WTC11 (cell line): Measurements from ENCODE around the gene TGFBR2. TPM values are rescaled to one million over a fixed set of nuclear protein-coding genes. Genes with fewer than 3 reads are reported as not detected.

Source experiments
- ATAC-seq: fragments of 200-7000 bp; cut with Tn5 transposase; 2 replicates; pipeline ENCODE4 v1.10.0; 2021; ENCODE audit warnings: mild to moderate bottlenecking, moderate library complexity
- CTCF ChIA-PET: fragments of 300-600 bp; sonication (Branson Sonifier 250); formaldehyde crosslinking; loops from one replicate; lab custom pipeline; 2021; ENCODE audit warnings: antibody characterized with exemption; lab: Charles Lee
- POLR2A ChIA-PET: fragments of 350-600 bp; sonication (Branson Sonifier 250); formaldehyde crosslinking; loops from one replicate; lab custom pipeline; 2021; ENCODE audit warnings: antibody characterized with exemption; lab: Charles Lee
- DNase-seq: peaks from one replicate; pipeline ENCODE4 v3.0.0; 2021; ENCODE audit warnings: low spot score
- H3K27ac Mint-ChIP-seq: 2 replicates; pipeline ENCODE4 v1.8.0; 2021; ENCODE audit warnings: mixed read lengths
- H3K27me3 Mint-ChIP-seq: 2 replicates; pipeline ENCODE4 v1.8.0; 2021; ENCODE audit warnings: low read depth, mild to moderate bottlenecking, moderate library complexity, mixed read lengths
- H3K36me3 Mint-ChIP-seq: 2 replicates; pipeline ENCODE4 v1.8.0; 2021; ENCODE audit warnings: mixed read lengths
- H3K4me1 Mint-ChIP-seq: 2 replicates; pipeline ENCODE4 v1.8.0; 2022; ENCODE audit warnings: mixed read lengths
- H3K4me3 Mint-ChIP-seq: 2 replicates; pipeline ENCODE4 v1.8.0; 2021; ENCODE audit warnings: mild to moderate bottlenecking, moderate library complexity, mixed read lengths
- H3K9me3 Mint-ChIP-seq: 2 replicates; pipeline ENCODE4 v1.8.0; 2021; ENCODE audit warnings: mixed read lengths
- ATF1 ChIP-seq: sonication (generic); formaldehyde crosslinking; IDR thresholded peaks from 2 replicates; pipeline ENCODE4 v1.8.1; 2023; ENCODE audit warnings: mild to moderate bottlenecking, moderate library complexity, missing genetic modification reagents
- CREM ChIP-seq: sonication (generic); formaldehyde crosslinking; IDR thresholded peaks from 2 replicates; pipeline ENCODE4 v1.8.1; 2022; ENCODE audit warnings: mild to moderate bottlenecking, missing genetic modification reagents, moderate library complexity
- FOXJ3 ChIP-seq: sonication (generic); formaldehyde crosslinking; IDR thresholded peaks from 2 replicates; pipeline ENCODE4 v1.9.0; 2021; ENCODE audit warnings: missing genetic modification reagents, mild to moderate bottlenecking, borderline replicate concordance
- FOXK1 ChIP-seq: sonication (generic); formaldehyde crosslinking; IDR thresholded peaks from 2 replicates; pipeline ENCODE4 v1.8.0; 2022; ENCODE audit warnings: mild to moderate bottlenecking, moderate library complexity, missing genetic modification reagents
- GABPB1 ChIP-seq: sonication (generic); formaldehyde crosslinking; IDR thresholded peaks from 2 replicates; pipeline ENCODE4 v1.8.1; 2023; ENCODE audit warnings: mild to moderate bottlenecking, missing genetic modification reagents
- IRF2 ChIP-seq: sonication (generic); formaldehyde crosslinking; IDR thresholded peaks from 2 replicates; pipeline ENCODE4 v1.8.0; 2022; ENCODE audit warnings: low read depth, missing genetic modification reagents, borderline replicate concordance
- JUN ChIP-seq: sonication (generic); formaldehyde crosslinking; IDR thresholded peaks from 2 replicates; pipeline ENCODE4 v1.8.0; 2023; ENCODE audit warnings: mild to moderate bottlenecking, missing genetic modification reagents
- NFATC4 ChIP-seq: fragments of 250-450 bp; sonication (Bioruptor Pico); IDR thresholded peaks from 2 replicates; pipeline ENCODE4 v1.9.0; 2021; ENCODE audit warnings: mild to moderate bottlenecking
- NR3C1 ChIP-seq: sonication (generic); formaldehyde crosslinking; conservative IDR thresholded peaks from 2 replicates; pipeline ENCODE4 v1.8.1; 2023; ENCODE audit warnings: low read depth, mild to moderate bottlenecking, missing genetic modification reagents
- RORB ChIP-seq: fragments of 250-450 bp; sonication (Bioruptor Pico); IDR thresholded peaks from 2 replicates; pipeline ENCODE4 v1.9.0; 2021; ENCODE audit warnings: mild to moderate bottlenecking
- total RNA-seq: library from RNA; stranded (reverse); gene quantifications from 3 replicates; pipeline ENCODE4 v1.2.3, GENCODE V29; 2021
- TF ChIP-seq, protein P1 (sequence below): sonication (generic); formaldehyde crosslinking; IDR thresholded peaks from 2 replicates; pipeline ENCODE4 v1.8.1; 2023; ENCODE audit warnings: mild to moderate bottlenecking, moderate library complexity, missing genetic modification reagents
- TF ChIP-seq, protein P2 (sequence below): sonication (generic); formaldehyde crosslinking; IDR thresholded peaks from 2 replicates; pipeline ENCODE4 v1.8.0; 2023; ENCODE audit warnings: missing genetic modification reagents, mild to moderate bottlenecking, borderline replicate concordance
- TF ChIP-seq, protein P3 (sequence below): sonication (generic); formaldehyde crosslinking; IDR thresholded peaks from 2 replicates; pipeline ENCODE4 v1.8.1; 2023; ENCODE audit warnings: mild to moderate bottlenecking, missing genetic modification reagents, moderate library complexity
- TF ChIP-seq, protein P4 (sequence below): fragments of 250-450 bp; sonication (Bioruptor Pico); IDR thresholded peaks from 2 replicates; pipeline ENCODE4 v1.9.0; 2021; ENCODE audit warnings: mild to moderate bottlenecking, borderline replicate concordance
- TF ChIP-seq, protein P5 (sequence below): sonication (generic); formaldehyde crosslinking; IDR thresholded peaks from 2 replicates; pipeline ENCODE4 v1.8.1; 2023; ENCODE audit warnings: mild to moderate bottlenecking, missing genetic modification reagents
- TF ChIP-seq, protein P6 (sequence below): sonication (generic); formaldehyde crosslinking; conservative IDR thresholded peaks from 2 replicates; pipeline ENCODE4 v1.8.1; 2023; ENCODE audit warnings: mild to moderate bottlenecking, low read depth, missing genetic modification reagents, moderate library complexity
- TF ChIP-seq, protein P7 (sequence below): fragments of 250-450 bp; sonication (Bioruptor Pico); IDR thresholded peaks from 2 replicates; pipeline ENCODE4 v1.9.0; 2021; ENCODE audit warnings: mild to moderate bottlenecking

TGFBR2 gene
- total RNA-seq, 1 experiment from 2014 or later: 9.6 TPM

DNA sequence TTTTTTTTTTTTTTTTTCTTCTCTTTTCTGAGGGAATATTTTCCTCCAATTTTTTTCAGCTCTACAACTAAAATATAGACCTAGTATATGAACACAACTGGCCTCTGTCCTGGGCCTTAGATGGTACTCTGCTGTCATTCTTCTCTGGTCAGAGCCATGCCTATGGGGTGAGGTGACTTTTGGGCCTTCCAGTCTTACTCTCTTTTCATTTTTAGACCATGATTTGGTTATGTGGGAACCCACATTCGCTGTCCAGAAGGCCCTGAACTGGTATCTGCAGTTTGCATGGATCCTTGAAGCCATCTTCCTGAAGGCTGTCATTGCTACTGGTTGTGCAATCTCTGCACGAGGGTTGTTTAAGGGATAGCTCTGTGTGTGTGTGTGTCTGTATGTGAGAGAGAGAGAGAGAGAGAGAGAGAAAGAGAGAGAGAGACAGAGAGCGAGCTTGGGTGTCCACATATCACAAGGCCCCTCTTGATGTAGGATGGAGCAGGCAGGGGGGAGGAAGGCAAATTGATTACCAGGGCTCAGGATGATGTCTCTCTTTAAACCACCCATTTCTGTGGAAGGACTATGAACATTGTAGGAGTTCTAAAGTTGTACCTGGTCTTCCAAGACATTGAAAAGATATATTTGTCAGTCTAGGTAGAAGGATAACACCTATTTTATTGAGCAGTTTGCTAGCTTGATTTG is 6.9 kb downstream of the TGFBR2 start:
- Mint-ChIP-seq H3K4me1 (peaks cover 66% of the 10 kb centered on the region), H3K27me3 (no peaks in the 10 kb centered on the region), H3K27ac (no peak overlapping the region), H3K4me3 (no peak overlapping the region), H3K36me3 (0 out of 2 replicates have a peak, but pooled peaks cover 3% of the 10 kb centered on the region), H3K9me3 (no peaks in the 10 kb centered on the region)
- CTCF ChIA-PET: interaction anchor here (0.6 to 0.7 kb wide), 2 partner anchors 335 to 367 kb away, joined by 3 to 4 read pairs; no protein-coding TSS in a partner anchor
- no peak for ATAC-seq
- POLR2A ChIA-PET: interaction anchor here (0.6 kb wide), 1 partner anchor 408 kb away, joined by 3 read pairs; no protein-coding TSS in a partner anchor
- no peak for DNase-seq
- no peak for TF ChIP-seq ATF1 (CRISPR knock-in tag)
- no peak for TF ChIP-seq NR3C1
- TF ChIP-seq, protein P1, sequence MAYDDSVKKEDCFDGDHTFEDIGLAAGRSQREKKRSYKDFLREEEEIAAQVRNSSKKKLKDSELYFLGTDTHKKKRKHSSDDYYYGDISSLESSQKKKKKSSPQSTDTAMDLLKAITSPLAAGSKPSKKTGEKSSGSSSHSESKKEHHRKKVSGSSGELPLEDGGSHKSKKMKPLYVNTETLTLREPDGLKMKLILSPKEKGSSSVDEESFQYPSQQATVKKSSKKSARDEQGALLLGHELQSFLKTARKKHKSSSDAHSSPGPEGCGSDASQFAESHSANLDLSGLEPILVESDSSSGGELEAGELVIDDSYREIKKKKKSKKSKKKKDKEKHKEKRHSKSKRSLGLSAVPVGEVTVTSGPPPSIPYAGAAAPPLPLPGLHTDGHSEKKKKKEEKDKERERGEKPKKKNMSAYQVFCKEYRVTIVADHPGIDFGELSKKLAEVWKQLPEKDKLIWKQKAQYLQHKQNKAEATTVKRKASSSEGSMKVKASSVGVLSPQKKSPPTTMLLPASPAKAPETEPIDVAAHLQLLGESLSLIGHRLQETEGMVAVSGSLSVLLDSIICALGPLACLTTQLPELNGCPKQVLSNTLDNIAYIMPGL (CRISPR knock-in tag): no peak
- TF ChIP-seq, protein P2, sequence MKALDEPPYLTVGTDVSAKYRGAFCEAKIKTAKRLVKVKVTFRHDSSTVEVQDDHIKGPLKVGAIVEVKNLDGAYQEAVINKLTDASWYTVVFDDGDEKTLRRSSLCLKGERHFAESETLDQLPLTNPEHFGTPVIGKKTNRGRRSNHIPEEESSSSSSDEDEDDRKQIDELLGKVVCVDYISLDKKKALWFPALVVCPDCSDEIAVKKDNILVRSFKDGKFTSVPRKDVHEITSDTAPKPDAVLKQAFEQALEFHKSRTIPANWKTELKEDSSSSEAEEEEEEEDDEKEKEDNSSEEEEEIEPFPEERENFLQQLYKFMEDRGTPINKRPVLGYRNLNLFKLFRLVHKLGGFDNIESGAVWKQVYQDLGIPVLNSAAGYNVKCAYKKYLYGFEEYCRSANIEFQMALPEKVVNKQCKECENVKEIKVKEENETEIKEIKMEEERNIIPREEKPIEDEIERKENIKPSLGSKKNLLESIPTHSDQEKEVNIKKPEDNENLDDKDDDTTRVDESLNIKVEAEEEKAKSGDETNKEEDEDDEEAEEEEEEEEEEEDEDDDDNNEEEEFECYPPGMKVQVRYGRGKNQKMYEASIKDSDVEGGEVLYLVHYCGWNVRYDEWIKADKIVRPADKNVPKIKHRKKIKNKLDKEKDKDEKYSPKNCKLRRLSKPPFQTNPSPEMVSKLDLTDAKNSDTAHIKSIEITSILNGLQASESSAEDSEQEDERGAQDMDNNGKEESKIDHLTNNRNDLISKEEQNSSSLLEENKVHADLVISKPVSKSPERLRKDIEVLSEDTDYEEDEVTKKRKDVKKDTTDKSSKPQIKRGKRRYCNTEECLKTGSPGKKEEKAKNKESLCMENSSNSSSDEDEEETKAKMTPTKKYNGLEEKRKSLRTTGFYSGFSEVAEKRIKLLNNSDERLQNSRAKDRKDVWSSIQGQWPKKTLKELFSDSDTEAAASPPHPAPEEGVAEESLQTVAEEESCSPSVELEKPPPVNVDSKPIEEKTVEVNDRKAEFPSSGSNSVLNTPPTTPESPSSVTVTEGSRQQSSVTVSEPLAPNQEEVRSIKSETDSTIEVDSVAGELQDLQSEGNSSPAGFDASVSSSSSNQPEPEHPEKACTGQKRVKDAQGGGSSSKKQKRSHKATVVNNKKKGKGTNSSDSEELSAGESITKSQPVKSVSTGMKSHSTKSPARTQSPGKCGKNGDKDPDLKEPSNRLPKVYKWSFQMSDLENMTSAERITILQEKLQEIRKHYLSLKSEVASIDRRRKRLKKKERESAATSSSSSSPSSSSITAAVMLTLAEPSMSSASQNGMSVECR: no peak
- TF ChIP-seq, protein P3, sequence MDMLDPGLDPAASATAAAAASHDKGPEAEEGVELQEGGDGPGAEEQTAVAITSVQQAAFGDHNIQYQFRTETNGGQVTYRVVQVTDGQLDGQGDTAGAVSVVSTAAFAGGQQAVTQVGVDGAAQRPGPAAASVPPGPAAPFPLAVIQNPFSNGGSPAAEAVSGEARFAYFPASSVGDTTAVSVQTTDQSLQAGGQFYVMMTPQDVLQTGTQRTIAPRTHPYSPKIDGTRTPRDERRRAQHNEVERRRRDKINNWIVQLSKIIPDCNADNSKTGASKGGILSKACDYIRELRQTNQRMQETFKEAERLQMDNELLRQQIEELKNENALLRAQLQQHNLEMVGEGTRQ (CRISPR knock-in tag): no peak
- TF ChIP-seq IRF2 (CRISPR knock-in tag): no peak
- TF ChIP-seq, protein P4, sequence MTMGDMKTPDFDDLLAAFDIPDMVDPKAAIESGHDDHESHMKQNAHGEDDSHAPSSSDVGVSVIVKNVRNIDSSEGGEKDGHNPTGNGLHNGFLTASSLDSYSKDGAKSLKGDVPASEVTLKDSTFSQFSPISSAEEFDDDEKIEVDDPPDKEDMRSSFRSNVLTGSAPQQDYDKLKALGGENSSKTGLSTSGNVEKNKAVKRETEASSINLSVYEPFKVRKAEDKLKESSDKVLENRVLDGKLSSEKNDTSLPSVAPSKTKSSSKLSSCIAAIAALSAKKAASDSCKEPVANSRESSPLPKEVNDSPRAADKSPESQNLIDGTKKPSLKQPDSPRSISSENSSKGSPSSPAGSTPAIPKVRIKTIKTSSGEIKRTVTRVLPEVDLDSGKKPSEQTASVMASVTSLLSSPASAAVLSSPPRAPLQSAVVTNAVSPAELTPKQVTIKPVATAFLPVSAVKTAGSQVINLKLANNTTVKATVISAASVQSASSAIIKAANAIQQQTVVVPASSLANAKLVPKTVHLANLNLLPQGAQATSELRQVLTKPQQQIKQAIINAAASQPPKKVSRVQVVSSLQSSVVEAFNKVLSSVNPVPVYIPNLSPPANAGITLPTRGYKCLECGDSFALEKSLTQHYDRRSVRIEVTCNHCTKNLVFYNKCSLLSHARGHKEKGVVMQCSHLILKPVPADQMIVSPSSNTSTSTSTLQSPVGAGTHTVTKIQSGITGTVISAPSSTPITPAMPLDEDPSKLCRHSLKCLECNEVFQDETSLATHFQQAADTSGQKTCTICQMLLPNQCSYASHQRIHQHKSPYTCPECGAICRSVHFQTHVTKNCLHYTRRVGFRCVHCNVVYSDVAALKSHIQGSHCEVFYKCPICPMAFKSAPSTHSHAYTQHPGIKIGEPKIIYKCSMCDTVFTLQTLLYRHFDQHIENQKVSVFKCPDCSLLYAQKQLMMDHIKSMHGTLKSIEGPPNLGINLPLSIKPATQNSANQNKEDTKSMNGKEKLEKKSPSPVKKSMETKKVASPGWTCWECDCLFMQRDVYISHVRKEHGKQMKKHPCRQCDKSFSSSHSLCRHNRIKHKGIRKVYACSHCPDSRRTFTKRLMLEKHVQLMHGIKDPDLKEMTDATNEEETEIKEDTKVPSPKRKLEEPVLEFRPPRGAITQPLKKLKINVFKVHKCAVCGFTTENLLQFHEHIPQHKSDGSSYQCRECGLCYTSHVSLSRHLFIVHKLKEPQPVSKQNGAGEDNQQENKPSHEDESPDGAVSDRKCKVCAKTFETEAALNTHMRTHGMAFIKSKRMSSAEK (CRISPR knock-in tag): no peak
- no peak for TF ChIP-seq JUN
- no peak for TF ChIP-seq FOXJ3 (CRISPR knock-in tag)
- TF ChIP-seq, protein P5, sequence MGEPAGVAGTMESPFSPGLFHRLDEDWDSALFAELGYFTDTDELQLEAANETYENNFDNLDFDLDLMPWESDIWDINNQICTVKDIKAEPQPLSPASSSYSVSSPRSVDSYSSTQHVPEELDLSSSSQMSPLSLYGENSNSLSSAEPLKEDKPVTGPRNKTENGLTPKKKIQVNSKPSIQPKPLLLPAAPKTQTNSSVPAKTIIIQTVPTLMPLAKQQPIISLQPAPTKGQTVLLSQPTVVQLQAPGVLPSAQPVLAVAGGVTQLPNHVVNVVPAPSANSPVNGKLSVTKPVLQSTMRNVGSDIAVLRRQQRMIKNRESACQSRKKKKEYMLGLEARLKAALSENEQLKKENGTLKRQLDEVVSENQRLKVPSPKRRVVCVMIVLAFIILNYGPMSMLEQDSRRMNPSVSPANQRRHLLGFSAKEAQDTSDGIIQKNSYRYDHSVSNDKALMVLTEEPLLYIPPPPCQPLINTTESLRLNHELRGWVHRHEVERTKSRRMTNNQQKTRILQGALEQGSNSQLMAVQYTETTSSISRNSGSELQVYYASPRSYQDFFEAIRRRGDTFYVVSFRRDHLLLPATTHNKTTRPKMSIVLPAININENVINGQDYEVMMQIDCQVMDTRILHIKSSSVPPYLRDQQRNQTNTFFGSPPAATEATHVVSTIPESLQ (CRISPR knock-in tag): no peak
- no peak for TF ChIP-seq NFATC4 (CRISPR knock-in tag)
- TF ChIP-seq CREM (CRISPR knock-in tag): no peak
- TF ChIP-seq, protein P6, sequence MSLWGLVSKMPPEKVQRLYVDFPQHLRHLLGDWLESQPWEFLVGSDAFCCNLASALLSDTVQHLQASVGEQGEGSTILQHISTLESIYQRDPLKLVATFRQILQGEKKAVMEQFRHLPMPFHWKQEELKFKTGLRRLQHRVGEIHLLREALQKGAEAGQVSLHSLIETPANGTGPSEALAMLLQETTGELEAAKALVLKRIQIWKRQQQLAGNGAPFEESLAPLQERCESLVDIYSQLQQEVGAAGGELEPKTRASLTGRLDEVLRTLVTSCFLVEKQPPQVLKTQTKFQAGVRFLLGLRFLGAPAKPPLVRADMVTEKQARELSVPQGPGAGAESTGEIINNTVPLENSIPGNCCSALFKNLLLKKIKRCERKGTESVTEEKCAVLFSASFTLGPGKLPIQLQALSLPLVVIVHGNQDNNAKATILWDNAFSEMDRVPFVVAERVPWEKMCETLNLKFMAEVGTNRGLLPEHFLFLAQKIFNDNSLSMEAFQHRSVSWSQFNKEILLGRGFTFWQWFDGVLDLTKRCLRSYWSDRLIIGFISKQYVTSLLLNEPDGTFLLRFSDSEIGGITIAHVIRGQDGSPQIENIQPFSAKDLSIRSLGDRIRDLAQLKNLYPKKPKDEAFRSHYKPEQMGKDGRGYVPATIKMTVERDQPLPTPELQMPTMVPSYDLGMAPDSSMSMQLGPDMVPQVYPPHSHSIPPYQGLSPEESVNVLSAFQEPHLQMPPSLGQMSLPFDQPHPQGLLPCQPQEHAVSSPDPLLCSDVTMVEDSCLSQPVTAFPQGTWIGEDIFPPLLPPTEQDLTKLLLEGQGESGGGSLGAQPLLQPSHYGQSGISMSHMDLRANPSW (CRISPR knock-in tag): no peak
- no peak for TF ChIP-seq GABPB1 (CRISPR knock-in tag)
- TF ChIP-seq, protein P7, sequence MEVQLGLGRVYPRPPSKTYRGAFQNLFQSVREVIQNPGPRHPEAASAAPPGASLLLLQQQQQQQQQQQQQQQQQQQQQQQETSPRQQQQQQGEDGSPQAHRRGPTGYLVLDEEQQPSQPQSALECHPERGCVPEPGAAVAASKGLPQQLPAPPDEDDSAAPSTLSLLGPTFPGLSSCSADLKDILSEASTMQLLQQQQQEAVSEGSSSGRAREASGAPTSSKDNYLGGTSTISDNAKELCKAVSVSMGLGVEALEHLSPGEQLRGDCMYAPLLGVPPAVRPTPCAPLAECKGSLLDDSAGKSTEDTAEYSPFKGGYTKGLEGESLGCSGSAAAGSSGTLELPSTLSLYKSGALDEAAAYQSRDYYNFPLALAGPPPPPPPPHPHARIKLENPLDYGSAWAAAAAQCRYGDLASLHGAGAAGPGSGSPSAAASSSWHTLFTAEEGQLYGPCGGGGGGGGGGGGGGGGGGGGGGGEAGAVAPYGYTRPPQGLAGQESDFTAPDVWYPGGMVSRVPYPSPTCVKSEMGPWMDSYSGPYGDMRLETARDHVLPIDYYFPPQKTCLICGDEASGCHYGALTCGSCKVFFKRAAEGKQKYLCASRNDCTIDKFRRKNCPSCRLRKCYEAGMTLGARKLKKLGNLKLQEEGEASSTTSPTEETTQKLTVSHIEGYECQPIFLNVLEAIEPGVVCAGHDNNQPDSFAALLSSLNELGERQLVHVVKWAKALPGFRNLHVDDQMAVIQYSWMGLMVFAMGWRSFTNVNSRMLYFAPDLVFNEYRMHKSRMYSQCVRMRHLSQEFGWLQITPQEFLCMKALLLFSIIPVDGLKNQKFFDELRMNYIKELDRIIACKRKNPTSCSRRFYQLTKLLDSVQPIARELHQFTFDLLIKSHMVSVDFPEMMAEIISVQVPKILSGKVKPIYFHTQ (CRISPR knock-in tag): no peak
- no peak for TF ChIP-seq RORB (CRISPR knock-in tag)
- TF ChIP-seq FOXK1 (CRISPR knock-in tag): no peak
